GM19193 (cell line): ENCODE results near the gene FKBP11.

Experiments
- POLR2A ChIP-seq: IDR thresholded peaks from 4 replicates; pipeline ENCODE4 v1.6.1; 2011; ENCODE audit not compliant: insufficient read depth, insufficient read length; ENCODE audit errors: extremely low read depth

Gene FKBP11

DNA sequence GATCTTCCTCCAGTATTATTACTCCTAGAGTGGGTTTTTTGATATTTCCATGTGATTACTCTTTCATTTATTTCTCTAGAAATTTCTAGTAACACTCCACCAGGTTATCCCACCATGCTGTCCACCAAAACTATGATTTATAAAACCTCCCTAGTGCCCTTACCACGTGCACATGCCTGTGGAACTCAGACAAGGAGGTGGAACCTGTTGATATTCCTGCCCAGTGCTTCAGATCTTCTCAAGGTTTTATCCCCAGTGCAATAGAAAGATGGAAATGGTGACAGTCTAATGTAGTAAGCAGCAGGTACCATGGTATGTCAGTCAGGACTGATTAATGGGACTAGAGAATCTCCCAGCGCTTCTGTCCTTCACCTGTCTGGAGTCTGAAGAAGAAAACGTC lies 35.5 kb upstream of the FKBP11 start:
- no peak for TF ChIP-seq POLR2A

DNA sequence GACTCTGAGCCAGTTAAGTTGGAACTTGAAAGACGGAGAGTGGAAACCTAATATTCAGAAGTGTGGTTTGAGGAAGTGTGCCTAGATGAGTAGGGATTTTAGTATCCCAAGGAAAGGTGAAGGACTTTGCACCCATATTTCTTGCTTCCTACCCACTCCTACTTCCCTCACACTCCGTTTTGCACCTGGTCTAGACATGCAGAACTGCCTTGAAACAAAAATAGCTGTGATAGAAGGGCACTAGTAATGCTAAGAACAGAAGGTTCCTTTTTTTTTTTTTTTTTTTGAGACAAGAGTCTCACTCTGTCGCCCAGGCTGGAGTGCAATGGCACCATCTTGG lies 32.7 kb upstream of the FKBP11 start:
- TF ChIP-seq POLR2A = no peak

DNA sequence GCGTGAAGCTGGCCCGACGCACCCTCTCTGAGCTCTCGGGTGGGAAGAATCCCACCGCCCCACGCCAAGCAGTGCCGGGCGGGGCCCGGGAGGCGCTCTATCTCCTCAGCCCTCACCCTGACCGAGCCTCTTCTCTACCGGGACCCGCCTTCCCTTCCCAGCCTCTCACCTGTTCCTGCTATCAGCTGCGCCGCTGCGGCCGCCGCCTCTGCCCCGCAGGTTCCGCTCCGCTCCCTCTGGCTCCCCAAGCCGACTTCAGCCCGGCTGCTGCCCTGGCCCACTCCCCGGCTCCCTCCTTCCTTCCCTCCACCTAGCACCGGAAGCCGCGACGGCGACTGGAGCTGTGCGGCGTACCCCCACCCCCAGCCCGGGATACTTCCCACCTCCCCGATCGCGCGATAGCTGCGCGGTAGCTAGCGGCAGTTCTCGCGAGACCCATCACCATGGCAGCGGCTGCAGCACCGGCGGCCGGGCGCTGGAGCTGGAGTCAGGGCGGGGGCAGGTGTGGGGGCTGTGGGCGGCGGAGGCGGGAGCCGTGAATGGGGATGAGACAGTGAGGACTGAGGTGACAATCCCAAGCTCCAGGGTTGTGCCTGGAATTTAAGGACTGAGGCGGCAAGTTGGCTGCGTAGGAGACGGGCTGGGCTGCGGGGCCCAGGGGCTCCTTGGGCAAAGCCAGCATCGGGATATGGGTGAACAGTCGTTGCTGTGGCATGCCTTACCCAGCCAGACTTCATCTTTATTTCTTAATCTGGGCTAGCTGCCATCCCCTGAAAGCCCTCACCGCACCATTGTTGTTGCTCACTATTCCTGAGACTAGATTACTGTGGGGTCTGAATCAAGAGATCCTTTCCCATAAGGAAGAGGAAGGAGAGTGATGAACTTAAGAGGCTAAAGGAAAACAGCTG lies 32.1 kb upstream of the FKBP11 start, which contains the start of gene ARF3:
ARF3 (minus strand) TSS at position 347 of the 908 bp plus-strand sequence. CDS start 16,392 bp downstream, outside the sequence.
- peak; percentile 86 for TF ChIP-seq POLR2A

DNA sequence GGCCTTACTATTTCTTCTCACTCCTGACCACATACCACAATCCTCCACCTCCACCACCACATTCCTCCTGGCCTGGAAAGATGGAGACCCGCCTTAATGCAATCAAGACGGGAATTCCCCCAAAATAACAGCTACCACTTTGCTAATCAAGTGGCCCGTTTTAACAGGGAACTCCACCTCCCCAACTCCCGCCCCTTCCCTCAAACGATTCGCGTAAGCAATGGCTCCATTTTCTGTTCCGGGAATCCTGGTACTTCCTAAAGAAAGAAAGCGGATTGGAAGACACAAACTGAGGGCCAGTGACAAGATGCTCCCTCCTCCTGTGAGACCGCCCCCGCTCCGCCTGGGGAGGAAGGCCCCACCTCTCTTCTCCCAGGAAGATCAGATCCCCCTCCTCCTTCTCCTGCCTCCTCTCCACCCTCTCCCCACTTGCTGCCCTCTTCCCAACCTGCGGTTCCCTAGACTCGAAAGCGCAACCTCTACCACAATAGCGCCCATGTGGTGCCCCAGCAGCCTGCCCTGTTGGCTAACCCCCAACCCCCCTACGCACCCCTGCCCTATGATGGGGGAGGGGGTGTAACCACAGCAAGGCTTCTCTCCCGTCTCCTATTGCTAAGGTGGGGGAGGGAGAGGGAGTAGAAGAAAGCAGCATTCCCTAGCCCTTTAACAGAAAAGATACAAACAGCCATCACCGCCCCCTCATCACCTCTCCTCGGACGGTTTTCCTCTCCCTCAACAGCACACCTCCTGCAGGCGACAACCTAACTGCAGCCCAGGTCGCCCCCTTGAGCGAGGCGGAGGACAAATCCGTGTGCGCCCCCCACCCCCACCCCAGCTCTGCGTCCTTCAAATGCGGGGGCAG lies 31.2 kb upstream of the FKBP11 start:
- TF ChIP-seq POLR2A = no peak

DNA sequence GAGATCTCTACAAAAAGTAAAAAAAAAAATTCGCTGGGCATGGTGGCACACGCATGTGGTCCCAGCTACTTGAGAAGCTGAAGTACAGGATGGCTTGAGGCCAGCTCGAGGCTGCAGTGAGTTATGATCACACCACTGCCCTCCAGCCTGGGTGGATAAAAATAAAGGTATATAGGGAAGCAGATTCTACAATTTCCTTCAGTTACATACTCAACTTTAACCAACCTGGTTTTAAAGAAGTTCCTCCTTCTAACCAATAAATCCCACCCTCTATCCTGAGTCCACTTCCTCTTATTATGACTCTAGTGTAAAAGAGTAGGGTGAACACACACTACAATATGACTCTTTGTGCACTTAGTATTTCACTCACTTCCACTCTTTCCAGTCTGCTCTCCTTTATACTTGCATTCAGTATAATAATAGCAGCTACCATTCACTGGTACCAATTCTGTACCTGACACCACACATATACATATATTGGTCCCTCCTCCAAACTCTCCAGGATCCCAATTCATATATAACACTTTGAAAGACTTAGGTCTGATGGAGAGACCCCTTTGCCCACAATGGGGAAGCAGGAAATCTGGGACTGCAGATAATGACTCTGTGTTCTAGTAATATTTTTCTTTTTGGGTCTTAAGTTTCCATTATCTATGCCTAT lies 29.7 kb upstream of the FKBP11 start:
- no peak for TF ChIP-seq POLR2A

DNA sequence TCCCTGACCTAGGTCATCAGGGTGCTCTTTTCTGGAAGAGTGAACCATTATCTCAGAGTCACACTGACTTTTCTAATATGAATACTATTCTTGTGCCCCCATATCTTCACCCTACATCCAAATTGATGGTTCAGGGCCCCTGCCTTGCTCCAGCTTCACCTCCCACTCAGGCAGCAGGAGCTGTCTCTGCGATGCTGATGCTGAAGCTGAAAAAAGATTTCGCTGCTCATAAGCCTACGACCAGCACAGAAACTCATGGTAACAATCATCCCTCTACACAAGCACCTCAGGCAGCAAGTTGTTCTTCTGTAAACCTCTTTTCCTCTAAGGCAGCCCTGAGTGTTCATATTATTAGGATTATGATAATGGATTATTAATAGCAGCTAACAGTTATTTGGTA lies 28.8 kb upstream of the FKBP11 start:
- TF ChIP-seq POLR2A = no peak

DNA sequence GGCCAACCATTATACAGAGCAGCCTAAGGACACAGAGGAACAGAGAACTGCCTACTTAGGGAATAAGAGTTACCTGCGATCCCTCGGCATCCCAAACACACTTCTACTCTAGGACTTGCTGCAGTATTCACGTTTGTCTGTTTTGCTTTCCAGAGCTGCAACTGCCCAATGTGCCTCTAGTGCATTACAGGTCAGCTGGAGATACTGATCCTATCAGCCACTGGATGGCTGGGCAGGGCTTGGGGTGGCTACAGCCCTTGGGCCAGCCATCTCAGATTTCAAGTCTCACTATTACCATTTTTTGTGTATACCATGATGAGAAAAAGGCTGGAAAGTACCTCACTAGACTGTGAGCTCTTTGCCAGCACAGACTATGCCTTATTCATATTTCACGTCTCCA lies 27.4 kb upstream of the FKBP11 start:
- no peak for TF ChIP-seq POLR2A

DNA sequence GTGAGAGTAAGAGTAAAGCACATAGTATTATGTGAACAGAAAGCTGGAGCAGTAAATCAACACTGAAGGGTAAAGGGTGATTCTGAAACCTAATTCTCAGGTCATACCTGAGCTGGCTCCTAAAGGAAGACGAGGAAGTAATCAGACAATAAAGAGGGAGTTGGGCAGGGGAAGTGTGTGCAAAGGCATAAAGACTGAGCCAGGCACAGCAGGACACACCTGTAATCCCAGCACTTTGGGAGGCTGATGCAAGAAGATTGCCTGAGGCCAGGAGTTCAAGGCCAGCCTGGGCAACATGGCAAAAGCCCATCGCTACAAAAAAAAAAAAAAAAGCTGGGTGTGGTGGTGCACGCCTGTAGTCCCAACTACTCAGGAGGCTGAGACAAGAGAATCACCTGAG lies 22.4 kb upstream of the FKBP11 start:
- no peak for TF ChIP-seq POLR2A

DNA sequence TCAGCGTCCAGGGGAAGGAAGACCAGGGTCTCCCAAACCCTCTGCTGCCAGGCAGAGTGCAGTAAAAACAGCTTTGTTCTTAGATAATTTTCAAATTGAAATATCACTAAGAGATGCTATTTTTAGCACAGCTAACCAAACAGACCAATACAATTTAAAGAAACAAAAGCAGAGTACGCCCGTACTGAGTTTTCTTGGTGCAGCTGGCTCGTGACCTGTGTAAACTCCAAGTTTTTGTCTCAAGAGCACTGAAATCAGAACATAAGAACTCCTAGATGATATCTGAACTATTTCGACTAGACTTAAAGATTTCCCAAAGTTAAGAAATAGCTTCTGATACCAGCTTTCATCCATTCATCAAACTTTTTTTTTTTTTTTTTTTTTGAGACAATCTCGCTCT lies 21.7 kb upstream of the FKBP11 start:
- TF ChIP-seq POLR2A = no peak

DNA sequence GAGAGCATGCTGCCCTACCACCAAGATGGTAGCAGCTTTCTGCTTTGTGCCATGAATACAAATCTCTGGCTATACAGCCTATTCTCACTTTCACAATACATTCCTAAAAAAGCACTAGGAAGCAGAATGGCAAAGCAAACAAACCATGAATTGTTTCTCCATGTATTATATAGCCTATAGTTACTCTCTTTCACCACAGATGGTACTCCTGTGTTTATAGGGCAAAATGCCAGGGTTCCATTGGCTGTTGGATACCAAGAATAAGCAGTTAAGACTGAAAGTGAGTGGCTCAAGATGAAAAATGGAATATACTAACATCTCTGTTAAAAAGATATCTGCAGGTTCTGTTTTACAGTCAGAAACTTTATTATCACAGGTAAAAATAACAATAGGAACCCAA lies 20.9 kb upstream of the FKBP11 start:
- TF ChIP-seq POLR2A = no peak

DNA sequence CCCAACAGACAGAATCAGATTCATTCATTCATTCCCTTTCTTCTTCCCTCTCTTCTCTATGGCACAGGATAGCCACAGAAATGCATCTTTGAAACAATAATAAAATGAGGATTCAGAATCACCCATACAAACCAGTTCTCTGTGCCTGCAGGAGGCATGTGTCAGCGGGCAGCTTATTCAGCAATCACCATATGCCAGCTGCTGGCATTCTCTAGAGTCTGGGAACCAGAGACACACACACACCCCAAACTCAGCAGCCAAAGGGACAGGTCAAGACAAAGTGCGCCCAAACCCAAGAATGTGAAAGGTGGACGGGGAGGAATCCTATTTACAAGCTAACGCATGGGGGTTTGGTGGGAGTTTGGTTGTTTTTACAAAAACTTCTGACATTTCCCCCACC lies 17.9 kb upstream of the FKBP11 start:
- TF ChIP-seq POLR2A = no peak

DNA sequence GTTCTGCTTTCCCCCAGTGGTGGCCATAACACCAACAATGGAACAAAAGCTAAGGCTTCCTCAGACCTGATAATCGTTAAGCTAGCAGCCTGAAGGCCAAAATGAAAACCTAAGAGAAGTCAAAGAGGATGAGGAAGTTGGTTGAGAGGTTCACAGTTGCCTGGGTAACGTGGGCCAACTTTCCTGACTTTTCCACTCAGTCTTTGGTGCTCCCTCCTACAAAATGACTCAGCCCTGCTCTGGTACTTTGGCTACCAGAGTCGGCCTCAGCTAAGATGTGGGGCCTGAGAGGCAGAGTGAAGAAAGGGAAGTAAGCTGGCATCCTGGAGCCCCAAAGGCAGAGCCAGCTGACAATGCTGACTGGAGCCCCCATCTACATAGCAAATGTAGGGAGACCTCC lies 14.9 kb upstream of the FKBP11 start:
- TF ChIP-seq POLR2A = no peak

DNA sequence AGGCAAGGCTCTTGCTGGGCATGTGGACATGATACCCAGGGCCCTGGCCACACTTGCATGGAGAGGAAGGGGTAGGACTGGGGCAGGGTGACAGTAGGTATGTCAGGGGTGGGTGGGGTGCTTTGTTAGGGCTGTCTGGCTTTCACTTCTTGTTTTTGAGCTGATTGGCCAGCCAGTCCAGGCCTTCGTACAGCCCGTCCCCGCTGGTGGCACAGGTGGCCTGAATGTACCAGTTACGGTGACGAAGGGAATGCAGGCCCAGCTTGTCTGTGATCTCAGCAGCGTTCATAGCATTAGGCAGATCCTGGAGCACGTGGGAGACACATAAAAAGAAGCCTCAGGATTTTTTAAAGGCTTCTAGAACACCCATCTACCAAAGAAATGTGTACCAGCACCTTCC lies 13.5 kb upstream of the FKBP11 start:
- TF ChIP-seq POLR2A = no peak

DNA sequence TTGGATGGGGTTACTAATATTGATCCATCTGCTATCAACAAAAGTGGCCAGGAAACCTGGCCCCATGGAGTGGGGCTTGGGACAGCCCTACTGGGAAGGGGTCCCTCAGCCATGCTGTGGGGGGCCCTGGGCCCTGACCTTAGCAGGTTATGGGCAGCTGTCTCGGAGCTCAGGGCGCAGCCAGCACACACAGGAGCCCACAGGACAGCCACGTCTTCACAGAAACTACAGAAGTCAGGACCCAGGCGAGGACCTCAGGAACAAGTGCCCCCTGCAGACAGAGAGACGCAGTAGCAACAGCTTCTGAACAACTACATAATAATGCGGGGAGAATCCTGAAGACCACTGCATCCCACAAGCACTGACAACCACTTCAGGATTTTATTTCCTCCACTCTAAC lies 11.9 kb upstream of the FKBP11 start:
- TF ChIP-seq POLR2A = no peak

DNA sequence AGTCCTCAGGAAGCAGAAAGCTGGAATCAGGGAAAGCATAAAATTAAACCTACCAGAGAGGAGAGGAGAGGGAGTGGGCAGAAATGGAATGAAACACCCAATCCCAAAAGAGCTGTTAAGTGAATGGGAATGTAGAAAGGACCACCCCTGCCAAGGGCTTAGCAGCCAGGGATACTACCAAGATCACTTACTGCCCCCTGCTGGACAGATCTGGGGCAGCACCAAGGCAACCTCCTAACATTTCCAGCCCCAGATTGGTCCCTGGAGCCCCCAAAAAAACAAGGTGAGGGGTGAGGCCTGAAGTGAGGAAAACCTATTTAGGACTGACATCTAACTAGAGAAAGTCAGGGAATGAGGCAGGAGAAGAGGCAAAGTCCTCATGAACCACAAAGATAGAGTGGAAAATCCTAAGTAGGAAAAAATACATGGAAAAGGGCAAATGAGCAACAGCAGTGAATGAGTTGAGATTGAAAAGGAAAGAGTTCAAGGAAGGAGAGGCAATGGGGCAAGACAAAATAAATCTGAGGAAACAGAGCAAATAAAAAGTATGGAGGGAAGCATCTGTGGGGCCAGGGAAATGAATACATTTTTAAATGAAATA lies 11.2 kb upstream of the FKBP11 start:
- no peak for TF ChIP-seq POLR2A
